Transverse colon (tissue), 4 donors: Measurements from ENCODE around the gene CELSR1.

Source experiments
- CTCF ChIP-seq, 5 experiments: fragments of 200-600 bp in 3 of 5; fragments of 450-650 bp in 2 of 5; sonication (generic) in 3 of 5; IDR thresholded peaks; 1 replicate in 2 of 5; 2 replicates in 3 of 5; pipeline ENCODE4 v1.5.1; 2016 to 2017; ENCODE audit warnings: antibody characterized with exemption in 5 of 5, inconsistent platforms in 3 of 5, mild to moderate bottlenecking in 2 of 5, moderate library complexity in 1 of 5
- EP300 ChIP-seq: sonication (generic); formaldehyde crosslinking; IDR thresholded peaks from one replicate; pipeline ENCODE4 v1.6.1; 2017; ENCODE audit warnings: antibody characterized with exemption, low read depth
- POLR2A ChIP-seq: fragments of 450-650 bp; IDR thresholded peaks from one replicate; pipeline ENCODE4 v1.6.1; 2016; ENCODE audit warnings: antibody characterized with exemption, mild to moderate bottlenecking, moderate library complexity
- POLR2AphosphoS5 ChIP-seq, 3 donors: sonication (generic); formaldehyde crosslinking; IDR thresholded peaks; one replicate each; pipeline ENCODE4 v1.6.1; 2016; ENCODE audit warnings: antibody characterized with exemption in 3 of 3

- no peak for TF ChIP-seq POLR2A
- TF ChIP-seq CTCF (IDR thresholded peaks at IDR 0.05) = no peak
- no peak for TF ChIP-seq EP300
- no peak for TF ChIP-seq POLR2AphosphoS5 (IDR thresholded peaks at IDR 0.05)
Observed at GRCh38 chr22:46484861-46485595, 52.4 kb downstream of the CELSR1 start.
